ENCODE data around the gene PREX1.
"Not testable (repeated sequence)": the region's sequence is repeated elsewhere in the genome, so short reads cannot be mapped to it uniquely, and the experiment has no call there.

The PREX1 gene

DNA sequence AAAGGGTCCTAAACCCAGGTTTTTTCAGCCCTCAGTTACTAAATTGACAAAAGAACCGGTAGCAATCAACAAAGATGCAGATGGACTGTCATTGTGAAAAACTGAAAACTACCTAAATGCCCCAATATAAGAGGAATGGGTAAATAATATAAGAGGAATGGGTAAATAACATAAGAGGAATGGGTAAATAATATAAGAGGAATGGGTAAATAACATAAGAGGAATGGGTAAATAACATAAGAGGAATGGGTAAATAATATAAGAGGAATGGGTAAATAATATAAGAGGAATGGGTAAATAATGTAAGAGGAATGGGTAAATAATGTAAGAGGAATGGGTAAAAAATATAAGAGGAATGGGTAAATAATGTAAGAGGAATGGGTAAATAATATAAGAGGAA is 15.7 kb downstream of the PREX1 start:
- not testable (repeated sequence) for H3K9me3 Mint-ChIP-seq; H3K27me3 Mint-ChIP-seq; H3K4me3 Mint-ChIP-seq; ATAC-seq (replicated peaks; ENCODE audit: extremely low read depth, poor library complexity, severe bottlenecking); H3K27ac Mint-ChIP-seq (ENCODE audit: low read depth); DNase-seq (ENCODE audit: low spot score in 2 of 2)
- Mint-ChIP-seq H3K4me1 (peaks cover 36% of the 10 kb centered on the region), H3K36me3 (ENCODE audit: insufficient read depth) (peaks cover 18% of the 10 kb centered on the region)

- Mint-ChIP-seq H3K4me3 (peak overlapping the region; percentile 48), H3K27ac (ENCODE audit: low read depth) (peak overlapping the region; percentile 78), H3K4me1 (peaks cover 49% of the 10 kb centered on the region), H3K36me3 (ENCODE audit: insufficient read depth) (peaks cover 22% of the 10 kb centered on the region), H3K27me3 (no peaks in the 10 kb centered on the region), H3K9me3 (no peaks in the 10 kb centered on the region)
- DNase-seq (ENCODE audit: low spot score in 2 of 2) (no peak), ATAC-seq (replicated peaks; ENCODE audit: extremely low read depth, poor library complexity, severe bottlenecking) (no peak)
Measured at GRCh38 chr20:48809673-48810072, 18.1 kb downstream of the PREX1 start.

GRCh38 chr20:48808382-48809034 is 19.3 kb downstream of the PREX1 start:
- H3K9me3 Mint-ChIP-seq: no peaks in the 10 kb centered on the region
- H3K27me3 Mint-ChIP-seq: no peaks in the 10 kb centered on the region
- peaks cover 61% of the 10 kb centered on the region for H3K4me1 Mint-ChIP-seq
- DNase-seq (ENCODE audit: low spot score in 2 of 2) (no peak), ATAC-seq (replicated peaks; ENCODE audit: extremely low read depth, poor library complexity, severe bottlenecking) (no peak)
- peaks cover 25% of the 10 kb centered on the region for H3K36me3 Mint-ChIP-seq (ENCODE audit: insufficient read depth)
- H3K27ac Mint-ChIP-seq (ENCODE audit: low read depth): peak overlapping the region; percentile 78
- no peak overlapping the region for H3K4me3 Mint-ChIP-seq

DNA sequence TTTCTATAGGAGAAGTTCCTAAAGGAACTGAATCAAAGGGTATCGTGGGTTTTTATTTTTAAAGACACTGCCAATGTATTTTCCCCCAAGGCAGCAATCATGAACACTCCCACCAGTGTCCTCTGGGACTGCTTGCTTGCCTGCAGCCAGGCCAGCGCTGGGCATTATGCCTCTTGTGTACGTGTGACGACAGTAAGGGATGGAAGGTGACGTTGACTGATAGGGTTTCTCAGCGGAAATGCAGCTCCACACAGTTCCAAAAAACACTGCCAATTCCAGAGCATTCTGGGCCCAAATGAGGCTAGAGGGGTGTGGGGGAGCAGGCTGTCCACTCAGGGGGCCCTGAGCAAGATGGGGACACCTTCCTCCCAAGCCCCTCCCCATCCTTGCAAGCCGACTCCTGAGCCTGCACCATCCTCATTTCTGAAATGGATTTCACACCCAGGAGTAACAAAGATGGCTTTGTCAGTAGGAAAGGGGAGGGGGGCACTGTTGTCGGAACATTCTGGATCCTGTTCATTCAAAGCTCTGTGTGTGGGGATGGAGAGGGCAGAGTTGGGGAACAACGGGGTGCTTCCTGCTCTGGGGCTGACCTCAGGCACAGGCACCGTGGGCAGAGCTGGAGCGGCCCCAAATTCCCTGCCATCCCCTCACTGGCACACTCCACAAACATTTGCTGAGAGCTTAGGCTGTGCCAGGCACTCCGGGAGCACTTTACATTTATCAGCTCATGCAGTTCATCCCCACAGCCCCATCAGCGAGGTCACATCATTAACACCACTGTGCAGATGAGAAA is 20.0 kb downstream of the PREX1 start:
- H3K27ac Mint-ChIP-seq (ENCODE audit: low read depth): no peak overlapping the region
- no peaks in the 10 kb centered on the region for H3K9me3 Mint-ChIP-seq
- DNase-seq (ENCODE audit: low spot score in 2 of 2) (no peak), ATAC-seq (replicated peaks; ENCODE audit: extremely low read depth, poor library complexity, severe bottlenecking) (no peak)
- no peaks in the 10 kb centered on the region for H3K27me3 Mint-ChIP-seq
- no peak overlapping the region for H3K4me3 Mint-ChIP-seq
- peaks cover 68% of the 10 kb centered on the region for H3K4me1 Mint-ChIP-seq
- H3K36me3 Mint-ChIP-seq (ENCODE audit: insufficient read depth): peaks cover 26% of the 10 kb centered on the region

- DNase-seq (ENCODE audit: low spot score in 2 of 2): no peak
- peak overlapping the region; percentile 46 for H3K27ac Mint-ChIP-seq (ENCODE audit: low read depth)
- peaks cover 75% of the 10 kb centered on the region for H3K4me1 Mint-ChIP-seq
- no peaks in the 10 kb centered on the region for H3K9me3 Mint-ChIP-seq
- no peaks in the 10 kb centered on the region for H3K27me3 Mint-ChIP-seq
- no peak for ATAC-seq (replicated peaks; ENCODE audit: extremely low read depth, poor library complexity, severe bottlenecking)
- H3K4me3 Mint-ChIP-seq: no peak overlapping the region
- peaks cover 25% of the 10 kb centered on the region for H3K36me3 Mint-ChIP-seq (ENCODE audit: insufficient read depth)
Measured at GRCh38 chr20:48807051-48807450, 20.7 kb downstream of the PREX1 start.

- H3K9me3 Mint-ChIP-seq: no peaks in the 10 kb centered on the region
- H3K27me3 Mint-ChIP-seq: no peaks in the 10 kb centered on the region
- ATAC-seq (replicated peaks; ENCODE audit: extremely low read depth, poor library complexity, severe bottlenecking) (no peak), DNase-seq (ENCODE audit: low spot score in 2 of 2) (no peak)
- peaks cover 23% of the 10 kb centered on the region for H3K36me3 Mint-ChIP-seq (ENCODE audit: insufficient read depth)
- H3K4me3 Mint-ChIP-seq: no peak overlapping the region
- peaks cover 89% of the 10 kb centered on the region for H3K4me1 Mint-ChIP-seq
- no peak overlapping the region for H3K27ac Mint-ChIP-seq (ENCODE audit: low read depth)
Measured at GRCh38 chr20:48805716-48806115, 22.1 kb downstream of the PREX1 start.

- Mint-ChIP-seq H3K4me3 (no peak overlapping the region), H3K27ac (ENCODE audit: low read depth) (peak overlapping the region; percentile 58)
Measured at GRCh38 chr20:48805286-48805685, 22.5 kb downstream of the PREX1 start.

GRCh38 chr20:48804300-48804980 is 23.4 kb downstream of the PREX1 start:
- ATAC-seq (replicated peaks; ENCODE audit: extremely low read depth, poor library complexity, severe bottlenecking) (no peak), DNase-seq (ENCODE audit: low spot score in 2 of 2) (no peak)
- Mint-ChIP-seq H3K36me3 (ENCODE audit: insufficient read depth) (peaks cover 24% of the 10 kb centered on the region), H3K4me3 (no peak overlapping the region), H3K9me3 (no peaks in the 10 kb centered on the region), H3K27ac (ENCODE audit: low read depth) (peak overlapping the region; percentile 58), H3K27me3 (no peaks in the 10 kb centered on the region), H3K4me1 (peaks cover 92% of the 10 kb centered on the region)

More at GRCh38 chr20:48805286-48805685, 22.5 kb downstream of the PREX1 start:
- Mint-ChIP-seq H3K9me3 (no peaks in the 10 kb centered on the region), H3K27me3 (no peaks in the 10 kb centered on the region), H3K4me1 (peaks cover 93% of the 10 kb centered on the region), H3K36me3 (ENCODE audit: insufficient read depth) (peaks cover 24% of the 10 kb centered on the region)
- DNase-seq (ENCODE audit: low spot score in 2 of 2) (no peak), ATAC-seq (replicated peaks; ENCODE audit: extremely low read depth, poor library complexity, severe bottlenecking) (no peak)

DNA sequence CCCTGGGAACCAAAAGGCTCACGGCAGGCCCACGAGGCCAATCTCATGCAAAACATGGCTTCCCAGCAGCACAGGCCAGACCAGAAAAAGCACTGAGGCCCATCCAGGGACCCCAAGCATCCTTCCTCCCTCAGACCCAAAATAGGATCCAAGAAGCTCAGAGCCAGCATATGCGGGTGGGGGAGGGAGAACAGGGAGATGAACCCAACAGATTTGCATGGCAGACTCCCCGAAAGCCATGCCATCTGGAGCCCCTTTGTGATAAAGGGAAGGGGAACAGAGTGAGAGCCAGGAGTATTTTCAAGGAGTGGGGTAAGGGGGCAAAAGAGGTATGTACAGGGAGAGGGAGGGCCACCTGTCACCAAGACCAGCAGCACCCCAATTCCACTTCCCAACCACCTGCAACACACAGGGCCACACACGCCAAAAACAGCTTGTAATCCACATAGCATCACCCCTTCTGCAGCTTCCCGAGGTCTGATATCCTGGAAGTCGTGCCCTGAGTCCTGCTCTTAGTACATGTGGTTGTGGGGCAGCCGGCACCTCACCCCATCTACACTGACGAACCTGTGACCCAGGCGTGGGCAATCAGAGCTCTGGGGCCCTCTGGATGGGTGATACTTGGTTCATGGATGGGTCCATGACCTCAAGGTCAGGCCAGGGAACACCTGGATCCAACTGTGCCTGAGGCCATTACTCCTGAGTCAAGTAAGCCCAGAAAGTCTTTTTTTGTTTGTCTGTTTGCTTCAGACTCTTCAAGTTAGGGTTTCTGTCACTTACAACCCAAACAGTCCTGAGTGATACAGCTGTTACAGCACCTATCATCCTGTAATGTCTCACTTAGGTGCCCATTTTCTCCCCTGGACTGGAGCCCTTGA is 24.4 kb downstream of the PREX1 start:
- DNase-seq (ENCODE audit: low spot score in 2 of 2): no peak
- Mint-ChIP-seq H3K27me3 (no peaks in the 10 kb centered on the region), H3K9me3 (no peaks in the 10 kb centered on the region), H3K4me3 (no peak overlapping the region), H3K36me3 (ENCODE audit: insufficient read depth) (peaks cover 23% of the 10 kb centered on the region), H3K4me1 (peaks cover 91% of the 10 kb centered on the region), H3K27ac (ENCODE audit: low read depth) (peak overlapping the region; percentile 87)
- no peak for ATAC-seq (replicated peaks; ENCODE audit: extremely low read depth, poor library complexity, severe bottlenecking)

DNA sequence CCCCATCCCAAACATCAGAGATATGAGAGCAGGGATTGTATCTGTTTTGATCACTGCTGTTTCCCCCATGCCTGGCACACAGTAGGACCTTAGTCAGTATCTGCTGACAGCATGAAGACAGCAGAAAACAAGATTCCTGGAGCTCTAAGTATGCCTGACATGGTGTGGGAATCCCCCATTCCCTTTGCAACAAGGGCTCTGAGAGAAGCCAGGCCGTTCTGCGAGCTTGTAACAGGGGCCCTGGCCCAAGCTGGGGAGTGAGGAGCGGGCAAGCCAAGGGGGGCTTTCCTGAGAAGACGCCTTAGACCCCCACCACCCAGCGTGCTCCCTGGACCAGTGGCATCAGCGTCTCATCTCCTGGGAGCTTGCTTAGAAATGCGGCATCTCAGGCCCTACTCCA is 25.2 kb downstream of the PREX1 start:
- H3K4me3 Mint-ChIP-seq: peak overlapping the region; percentile 21
- peak overlapping the region; percentile 87 for H3K27ac Mint-ChIP-seq (ENCODE audit: low read depth)
- DNase-seq (ENCODE audit: low spot score in 2 of 2): no peak
- H3K4me1 Mint-ChIP-seq: peaks cover 93% of the 10 kb centered on the region
- H3K9me3 Mint-ChIP-seq: no peaks in the 10 kb centered on the region
- ATAC-seq (replicated peaks; ENCODE audit: extremely low read depth, poor library complexity, severe bottlenecking): no peak
- H3K36me3 Mint-ChIP-seq (ENCODE audit: insufficient read depth): peaks cover 21% of the 10 kb centered on the region
- no peaks in the 10 kb centered on the region for H3K27me3 Mint-ChIP-seq

DNA sequence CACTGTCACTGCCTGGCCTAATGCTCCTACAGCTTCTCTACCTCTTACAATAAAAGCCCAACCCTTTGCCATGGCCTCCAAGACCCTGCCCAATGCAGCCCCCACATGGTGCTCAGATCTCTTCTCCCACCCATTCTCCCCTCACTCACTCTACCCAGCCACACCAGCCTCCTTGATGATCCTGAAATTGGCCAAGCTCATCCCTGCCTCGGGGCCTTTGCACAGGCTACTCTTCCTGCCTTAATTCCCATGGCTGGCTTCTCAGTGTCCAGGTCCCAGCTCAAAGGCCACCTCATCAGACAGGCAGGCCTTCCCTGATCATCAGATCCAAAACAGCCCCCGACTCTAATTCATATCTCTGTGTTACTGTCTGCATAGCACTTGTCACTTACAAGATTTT is 25.6 kb downstream of the PREX1 start:
- ATAC-seq (replicated peaks; ENCODE audit: extremely low read depth, poor library complexity, severe bottlenecking) (no peak), DNase-seq (ENCODE audit: low spot score in 2 of 2) (no peak)
- peak overlapping the region; percentile 21 for H3K4me3 Mint-ChIP-seq
- H3K4me1 Mint-ChIP-seq: peaks cover 95% of the 10 kb centered on the region
- H3K36me3 Mint-ChIP-seq (ENCODE audit: insufficient read depth): peaks cover 21% of the 10 kb centered on the region
- H3K27ac Mint-ChIP-seq (ENCODE audit: low read depth): peak overlapping the region; percentile 87
- H3K9me3 Mint-ChIP-seq: no peaks in the 10 kb centered on the region
- no peaks in the 10 kb centered on the region for H3K27me3 Mint-ChIP-seq

DNA sequence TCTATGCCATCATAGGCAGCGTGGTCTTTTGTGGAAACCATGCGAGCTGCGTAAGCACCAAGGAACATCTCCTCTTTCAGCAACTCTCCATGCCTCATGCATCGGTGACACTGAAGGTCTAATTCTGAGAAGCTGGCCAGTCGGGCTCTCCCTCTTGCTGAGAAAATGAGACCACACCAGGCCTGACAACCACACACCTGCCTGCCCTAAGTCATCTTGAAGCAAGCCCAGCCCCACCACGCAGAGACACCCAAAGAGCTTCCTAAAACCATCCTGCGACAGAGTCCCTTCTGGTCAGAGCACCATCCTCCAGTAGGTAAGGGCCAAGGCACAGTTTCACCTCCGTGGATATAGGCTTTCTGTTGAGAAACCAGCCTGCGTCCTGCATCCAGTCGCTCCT is 26.6 kb downstream of the PREX1 start:
- peaks cover 18% of the 10 kb centered on the region for H3K36me3 Mint-ChIP-seq (ENCODE audit: insufficient read depth)
- H3K27me3 Mint-ChIP-seq: no peaks in the 10 kb centered on the region
- ATAC-seq (replicated peaks; ENCODE audit: extremely low read depth, poor library complexity, severe bottlenecking): no peak
- H3K4me3 Mint-ChIP-seq: peak overlapping the region; percentile 21
- peaks cover 88% of the 10 kb centered on the region for H3K4me1 Mint-ChIP-seq
- no peaks in the 10 kb centered on the region for H3K9me3 Mint-ChIP-seq
- peak overlapping the region; percentile 87 for H3K27ac Mint-ChIP-seq (ENCODE audit: low read depth)
- DNase-seq (ENCODE audit: low spot score in 2 of 2): no peak
